Measurements from ENCODE around the gene OSBPL6.

DNA sequence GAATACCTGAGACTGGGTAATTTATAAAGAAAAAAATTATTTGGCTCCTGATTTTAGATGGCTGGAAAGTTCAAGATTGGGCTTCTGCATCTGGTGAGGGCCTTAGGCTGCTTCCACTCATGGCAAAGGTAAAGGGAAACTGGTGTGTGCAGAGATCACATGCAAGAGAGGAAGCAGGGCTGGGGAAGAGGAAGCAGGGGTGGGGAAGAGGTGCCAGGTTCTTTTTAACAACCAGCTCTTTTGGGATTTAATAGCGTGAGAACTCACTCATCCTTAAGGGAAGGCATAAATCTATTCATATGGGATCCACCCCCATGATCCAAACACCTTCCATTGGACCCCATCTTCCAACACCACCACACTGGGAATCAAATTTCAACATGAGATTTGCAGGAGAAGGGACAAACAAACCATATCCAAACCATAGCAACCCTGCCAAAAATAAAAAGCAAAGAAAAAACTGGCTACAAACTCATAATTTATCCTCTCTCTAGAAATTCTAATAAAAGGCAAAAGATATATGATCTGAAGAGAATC, 226.2 kb downstream of the OSBPL6 start:
- TF ChIP-seq, protein P1, sequence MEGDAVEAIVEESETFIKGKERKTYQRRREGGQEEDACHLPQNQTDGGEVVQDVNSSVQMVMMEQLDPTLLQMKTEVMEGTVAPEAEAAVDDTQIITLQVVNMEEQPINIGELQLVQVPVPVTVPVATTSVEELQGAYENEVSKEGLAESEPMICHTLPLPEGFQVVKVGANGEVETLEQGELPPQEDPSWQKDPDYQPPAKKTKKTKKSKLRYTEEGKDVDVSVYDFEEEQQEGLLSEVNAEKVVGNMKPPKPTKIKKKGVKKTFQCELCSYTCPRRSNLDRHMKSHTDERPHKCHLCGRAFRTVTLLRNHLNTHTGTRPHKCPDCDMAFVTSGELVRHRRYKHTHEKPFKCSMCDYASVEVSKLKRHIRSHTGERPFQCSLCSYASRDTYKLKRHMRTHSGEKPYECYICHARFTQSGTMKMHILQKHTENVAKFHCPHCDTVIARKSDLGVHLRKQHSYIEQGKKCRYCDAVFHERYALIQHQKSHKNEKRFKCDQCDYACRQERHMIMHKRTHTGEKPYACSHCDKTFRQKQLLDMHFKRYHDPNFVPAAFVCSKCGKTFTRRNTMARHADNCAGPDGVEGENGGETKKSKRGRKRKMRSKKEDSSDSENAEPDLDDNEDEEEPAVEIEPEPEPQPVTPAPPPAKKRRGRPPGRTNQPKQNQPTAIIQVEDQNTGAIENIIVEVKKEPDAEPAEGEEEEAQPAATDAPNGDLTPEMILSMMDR (IDR thresholded peaks at IDR 0.05), result no peak
- TF ChIP-seq EP300 (IDR thresholded peaks at IDR 0.05) (no peak), POLR2AphosphoS5 (IDR thresholded peaks at IDR 0.05) (no peak)
